ENCODE measurements around the gene ERI2.
"Not testable (repeated sequence)": the region's sequence is repeated elsewhere in the genome, so short reads cannot be mapped to it uniquely, and the experiment has no call there.

DNA sequence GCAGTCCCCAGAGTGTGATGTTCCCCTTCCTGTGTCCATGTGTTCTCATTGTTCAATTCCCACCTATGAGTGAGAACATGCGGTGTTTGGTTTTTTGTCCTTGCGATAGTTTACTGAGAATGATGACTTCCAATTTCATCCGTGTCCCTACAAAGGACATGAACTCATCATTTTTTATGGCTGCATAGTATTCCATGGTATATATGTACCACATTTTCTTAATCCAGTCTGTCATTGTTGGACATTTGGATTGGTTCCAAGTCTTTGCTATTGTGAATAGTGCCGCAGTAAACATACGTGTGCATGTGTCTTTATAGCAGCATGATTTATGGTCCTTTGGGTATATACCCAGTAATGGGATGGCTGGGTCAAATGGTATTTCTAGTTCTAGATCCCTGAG lies 50.5 kb downstream of the ERI2 start:
- TF ChIP-seq, protein P1, sequence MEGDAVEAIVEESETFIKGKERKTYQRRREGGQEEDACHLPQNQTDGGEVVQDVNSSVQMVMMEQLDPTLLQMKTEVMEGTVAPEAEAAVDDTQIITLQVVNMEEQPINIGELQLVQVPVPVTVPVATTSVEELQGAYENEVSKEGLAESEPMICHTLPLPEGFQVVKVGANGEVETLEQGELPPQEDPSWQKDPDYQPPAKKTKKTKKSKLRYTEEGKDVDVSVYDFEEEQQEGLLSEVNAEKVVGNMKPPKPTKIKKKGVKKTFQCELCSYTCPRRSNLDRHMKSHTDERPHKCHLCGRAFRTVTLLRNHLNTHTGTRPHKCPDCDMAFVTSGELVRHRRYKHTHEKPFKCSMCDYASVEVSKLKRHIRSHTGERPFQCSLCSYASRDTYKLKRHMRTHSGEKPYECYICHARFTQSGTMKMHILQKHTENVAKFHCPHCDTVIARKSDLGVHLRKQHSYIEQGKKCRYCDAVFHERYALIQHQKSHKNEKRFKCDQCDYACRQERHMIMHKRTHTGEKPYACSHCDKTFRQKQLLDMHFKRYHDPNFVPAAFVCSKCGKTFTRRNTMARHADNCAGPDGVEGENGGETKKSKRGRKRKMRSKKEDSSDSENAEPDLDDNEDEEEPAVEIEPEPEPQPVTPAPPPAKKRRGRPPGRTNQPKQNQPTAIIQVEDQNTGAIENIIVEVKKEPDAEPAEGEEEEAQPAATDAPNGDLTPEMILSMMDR (conservative IDR thresholded peaks at IDR 0.05; ENCODE audit: low read length), result not testable (repeated sequence)
- TF ChIP-seq EZH2phosphoT487 (IDR thresholded peaks at IDR 0.05; ENCODE audit: borderline replicate concordance, low read depth, low read length), result not testable (repeated sequence)

All from OCI-LY7 (cell line).